ENCODE measurements around the gene CHRNG.
A peak's percentile ranks its signal among the peaks of the same experiment; 100 is the strongest.

CHRNG gene

GRCh38 chr2:232533944-232534710 is 5.4 kb upstream of the CHRNG start:
- Histone ChIP-seq H3K27ac (ENCODE audit: low read length) (no peak overlapping the region), H3K27me3 (ENCODE audit: low read depth, low read length) (no peaks in the 10 kb centered on the region), H3K36me3 (replicated peaks; ENCODE audit: low read depth, low read length) (no peaks in the 10 kb centered on the region), H3K79me2 (ENCODE audit: low read length) (no peaks in the 10 kb centered on the region), H4K20me1 (ENCODE audit: insufficient read depth, low read length) (no peaks in the 10 kb centered on the region), H3K4me2 (ENCODE audit: low read length) (no peak overlapping the region), H3K4me1 (ENCODE audit: low read length) (no peaks in the 10 kb centered on the region), H3K4me3 (ENCODE audit: low read length) (no peak overlapping the region), H3K9ac (ENCODE audit: low read length) (no peak overlapping the region), H3K9me3 (ENCODE audit: insufficient read depth, low read length) (no peaks in the 10 kb centered on the region), H2AFZ (ENCODE audit: low read depth, low read length) (no peak overlapping the region)
- TF ChIP-seq EZH2phosphoT487 (IDR thresholded peaks at IDR 0.05; ENCODE audit: low read depth) (no peak), CTCF (IDR thresholded peaks at IDR 0.05; ENCODE audit: low read depth, low read length) (no peak)

GRCh38 chr2:232534940-232535651 is 4.4 kb upstream of the CHRNG start:
- TF ChIP-seq EZH2phosphoT487 (IDR thresholded peaks at IDR 0.05; ENCODE audit: low read depth) (no peak), CTCF (IDR thresholded peaks at IDR 0.05; ENCODE audit: low read depth, low read length) (no peak)
- H3K4me1 ChIP-seq (ENCODE audit: low read length), result no peaks in the 10 kb centered on the region

GRCh38 chr2:232535761-232536530 is 3.5 kb upstream of the CHRNG start:
- H3K27me3 ChIP-seq (ENCODE audit: low read depth, low read length), result no peaks in the 10 kb centered on the region
- no peaks in the 10 kb centered on the region for H3K36me3 ChIP-seq (replicated peaks; ENCODE audit: low read depth, low read length)
- no peak overlapping the region for H3K4me3 ChIP-seq (ENCODE audit: low read length)
- H3K4me1 ChIP-seq (ENCODE audit: low read length), result no peaks in the 10 kb centered on the region
- H3K9ac ChIP-seq (ENCODE audit: low read length), result no peak overlapping the region
- no peak overlapping the region for H2AFZ ChIP-seq (ENCODE audit: low read depth, low read length)
- H3K9me3 ChIP-seq (ENCODE audit: insufficient read depth, low read length), result no peaks in the 10 kb centered on the region
- TF ChIP-seq EZH2phosphoT487 (IDR thresholded peaks at IDR 0.05; ENCODE audit: low read depth) (no peak), CTCF (IDR thresholded peaks at IDR 0.05; ENCODE audit: low read depth, low read length) (no peak)
- no peak overlapping the region for H3K27ac ChIP-seq (ENCODE audit: low read length)
- H3K79me2 ChIP-seq (ENCODE audit: low read length), result no peaks in the 10 kb centered on the region
- H4K20me1 ChIP-seq (ENCODE audit: insufficient read depth, low read length), result no peaks in the 10 kb centered on the region
- H3K4me2 ChIP-seq (ENCODE audit: low read length), result no peak overlapping the region

More at GRCh38 chr2:232534940-232535651, 4.4 kb upstream of the CHRNG start:
- Histone ChIP-seq H3K27ac (ENCODE audit: low read length) (no peak overlapping the region), H3K27me3 (ENCODE audit: low read depth, low read length) (no peaks in the 10 kb centered on the region), H2AFZ (ENCODE audit: low read depth, low read length) (no peak overlapping the region), H3K4me3 (ENCODE audit: low read length) (no peak overlapping the region), H3K4me2 (ENCODE audit: low read length) (no peak overlapping the region), H4K20me1 (ENCODE audit: insufficient read depth, low read length) (no peaks in the 10 kb centered on the region), H3K36me3 (replicated peaks; ENCODE audit: low read depth, low read length) (no peaks in the 10 kb centered on the region), H3K79me2 (ENCODE audit: low read length) (no peaks in the 10 kb centered on the region), H3K9me3 (ENCODE audit: insufficient read depth, low read length) (no peaks in the 10 kb centered on the region), H3K9ac (ENCODE audit: low read length) (no peak overlapping the region)

- H3K9ac ChIP-seq (ENCODE audit: low read length), result no peak overlapping the region
- TF ChIP-seq EZH2phosphoT487 (IDR thresholded peaks at IDR 0.05; ENCODE audit: low read depth) (no peak), CTCF (IDR thresholded peaks at IDR 0.05; ENCODE audit: low read depth, low read length) (peak; percentile 35)
- H3K27me3 ChIP-seq (ENCODE audit: low read depth, low read length), result no peaks in the 10 kb centered on the region
- no peaks in the 10 kb centered on the region for H3K9me3 ChIP-seq (ENCODE audit: insufficient read depth, low read length)
- H3K4me3 ChIP-seq (ENCODE audit: low read length), result no peak overlapping the region
- no peak overlapping the region for H3K27ac ChIP-seq (ENCODE audit: low read length)
- H3K79me2 ChIP-seq (ENCODE audit: low read length), result no peaks in the 10 kb centered on the region
- no peaks in the 10 kb centered on the region for H3K4me1 ChIP-seq (ENCODE audit: low read length)
- no peak overlapping the region for H3K4me2 ChIP-seq (ENCODE audit: low read length)
- no peaks in the 10 kb centered on the region for H4K20me1 ChIP-seq (ENCODE audit: insufficient read depth, low read length)
- H3K36me3 ChIP-seq (replicated peaks; ENCODE audit: low read depth, low read length), result no peaks in the 10 kb centered on the region
- no peak overlapping the region for H2AFZ ChIP-seq (ENCODE audit: low read depth, low read length)
Measured at GRCh38 chr2:232537079-232537478, 2.4 kb upstream of the CHRNG start.

All from OCI-LY3 (cell line).